Memory B cell (primary cell): ENCODE measurements around the gene CFAP46.
"Not testable (repeated sequence)": the region's sequence is repeated elsewhere in the genome, so short reads cannot be mapped to it uniquely, and the experiment has no call there.

Source experiments
- ATAC-seq: fragments of 150-1000 bp; cut with Tn5 transposase; 2 replicates; pipeline ENCODE4 v1.10.0; 2021; ENCODE audit warnings: low read depth, mild to moderate bottlenecking, moderate library complexity
- DNase-seq, 2 donors: peaks; one replicate each; pipeline ENCODE4 v3.0.0; 2022; ENCODE audit warnings: low spot score in 2 of 2
- H3K27ac Mint-ChIP-seq: one replicate; pipeline ENCODE4 v1.8.0; 2022; ENCODE audit warnings: mild to moderate bottlenecking, moderate library complexity, mixed read lengths
- H3K27me3 Mint-ChIP-seq: one replicate; pipeline ENCODE4 v1.8.0; 2022; ENCODE audit warnings: mixed read lengths
- H3K36me3 Mint-ChIP-seq: one replicate; pipeline ENCODE4 v1.8.0; 2022; ENCODE audit warnings: mild to moderate bottlenecking, mixed read lengths
- H3K4me1 Mint-ChIP-seq: one replicate; pipeline ENCODE4 v1.8.0; 2022; ENCODE audit warnings: mixed read lengths
- H3K4me3 Mint-ChIP-seq: one replicate; pipeline ENCODE4 v1.8.0; 2022; ENCODE audit warnings: mild to moderate bottlenecking, moderate library complexity, mixed read lengths
- H3K9me3 Mint-ChIP-seq: one replicate; pipeline ENCODE4 v1.8.0; 2022; ENCODE audit warnings: mixed read lengths

The CFAP46 gene

DNA sequence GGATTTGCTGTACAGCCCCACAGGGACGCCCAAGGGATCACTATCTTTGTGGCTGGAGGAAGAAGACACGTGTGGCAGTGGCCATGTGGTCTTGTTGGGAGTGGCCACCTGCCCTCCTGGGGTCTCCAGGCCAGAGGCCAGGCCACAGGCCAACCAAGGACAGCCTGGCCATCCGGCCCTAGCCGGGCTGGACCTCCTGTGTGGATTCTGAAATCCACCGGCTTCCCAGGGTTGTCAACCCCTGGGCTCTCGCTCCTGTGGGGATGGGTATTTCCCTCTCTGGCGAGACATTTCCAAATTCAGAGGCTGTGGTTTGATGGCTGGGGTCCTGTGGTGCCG, 31.5 kb upstream of the CFAP46 start:
- DNase-seq (no peak), ATAC-seq (no peak)
- H3K36me3 Mint-ChIP-seq: no peaks in the 10 kb centered on the region
- peaks cover 16% of the 10 kb centered on the region for H3K27me3 Mint-ChIP-seq
- H3K9me3 Mint-ChIP-seq: peaks cover 9% of the 10 kb centered on the region
- H3K4me3 Mint-ChIP-seq: no peak overlapping the region
- no peak overlapping the region for H3K27ac Mint-ChIP-seq
- no peaks in the 10 kb centered on the region for H3K4me1 Mint-ChIP-seq

DNA sequence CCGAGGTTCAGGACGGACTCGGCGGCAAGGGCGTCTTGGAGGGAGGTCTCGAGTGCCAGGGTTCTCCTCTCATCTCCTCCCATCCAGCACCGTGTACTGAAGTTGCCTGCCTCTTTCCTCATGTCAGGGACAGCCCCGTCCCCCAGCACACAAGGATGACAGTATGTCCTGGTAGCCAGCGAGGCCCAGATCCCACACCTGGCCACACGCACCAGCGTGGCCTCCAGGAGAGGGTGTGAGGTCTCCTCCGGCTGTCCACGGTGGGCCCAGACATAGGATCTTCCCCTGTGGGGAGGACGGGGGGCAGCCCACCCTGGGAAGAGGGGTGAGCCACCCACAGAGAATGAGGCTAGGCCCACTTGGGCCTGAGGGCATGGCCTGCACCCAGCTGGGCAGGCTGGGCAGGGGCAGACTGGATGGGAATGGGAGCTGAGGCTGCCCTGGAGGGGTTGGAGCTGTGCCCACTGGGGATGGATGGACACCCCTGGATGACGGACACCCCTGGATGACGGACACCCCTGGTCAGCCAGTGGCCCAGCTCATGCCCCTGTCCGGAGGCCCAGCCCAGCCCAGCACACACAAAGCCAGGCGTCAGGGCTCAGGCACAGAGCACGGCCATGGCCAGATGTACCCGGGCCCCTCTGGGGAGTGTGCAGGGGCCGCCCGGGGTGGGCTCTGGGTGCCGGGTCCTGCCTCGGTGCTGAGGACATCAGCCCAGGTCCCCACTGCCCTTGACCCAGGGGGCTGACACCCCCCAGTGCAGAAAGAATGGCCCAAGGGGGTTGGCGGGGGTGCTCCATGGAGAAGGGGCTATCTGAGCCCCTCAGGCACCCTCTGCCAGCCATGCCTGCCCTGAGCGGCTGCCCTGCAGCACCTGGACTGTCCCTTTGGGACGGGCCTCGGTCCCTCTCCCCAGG, 30.9 kb upstream of the CFAP46 start:
- H3K27me3 Mint-ChIP-seq: peaks cover 18% of the 10 kb centered on the region
- H3K27ac Mint-ChIP-seq: no peak overlapping the region
- ATAC-seq: no peak
- H3K4me1 Mint-ChIP-seq: no peaks in the 10 kb centered on the region
- H3K4me3 Mint-ChIP-seq: no peak overlapping the region
- H3K36me3 Mint-ChIP-seq: no peaks in the 10 kb centered on the region
- peaks cover 9% of the 10 kb centered on the region for H3K9me3 Mint-ChIP-seq
- no peak for DNase-seq

DNA sequence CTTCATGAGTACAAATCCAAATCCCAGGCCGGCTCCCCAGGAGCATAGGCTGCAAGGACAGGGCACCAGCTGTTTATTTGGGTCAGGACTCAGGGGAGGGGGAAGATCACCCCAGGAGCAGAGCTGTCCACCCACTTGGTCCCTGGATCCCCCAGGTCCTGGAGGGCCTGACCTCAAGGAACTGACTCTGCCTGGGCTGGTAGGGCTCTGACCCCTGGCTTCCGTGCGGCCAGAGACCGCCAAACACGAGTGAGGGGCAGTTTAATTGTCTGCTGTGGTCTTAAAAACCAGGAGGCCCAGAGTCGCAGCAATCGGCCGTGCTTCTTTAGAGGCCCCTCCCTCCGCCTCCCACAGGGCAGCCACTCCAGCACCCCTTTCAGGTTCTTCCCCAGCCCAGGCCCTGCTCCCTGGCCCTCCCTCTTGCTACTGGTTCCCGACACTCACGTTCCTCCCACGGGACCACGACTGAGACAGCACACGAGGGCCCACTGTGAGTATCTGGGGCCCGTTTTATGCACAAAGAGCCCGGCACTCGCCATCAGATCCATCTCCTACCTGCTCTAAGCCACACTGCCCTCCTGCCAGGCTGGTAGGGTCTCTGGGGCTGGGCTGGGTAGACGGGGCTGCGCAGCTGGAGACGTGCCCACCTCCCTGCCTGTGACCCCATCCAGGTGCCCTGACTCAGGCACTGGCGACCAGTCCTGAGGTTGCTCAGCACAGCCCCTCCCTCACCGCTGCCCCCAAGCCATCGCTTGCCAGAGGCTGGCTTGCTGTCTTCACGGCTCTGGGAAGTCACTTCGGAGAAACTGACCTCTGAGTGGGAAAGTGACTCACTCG, 30.0 kb upstream of the CFAP46 start:
- no peak overlapping the region for H3K27ac Mint-ChIP-seq
- H3K9me3 Mint-ChIP-seq: peaks cover 9% of the 10 kb centered on the region
- DNase-seq (no peak), ATAC-seq (no peak)
- no peaks in the 10 kb centered on the region for H3K4me1 Mint-ChIP-seq
- no peak overlapping the region for H3K4me3 Mint-ChIP-seq
- H3K36me3 Mint-ChIP-seq: no peaks in the 10 kb centered on the region
- peaks cover 17% of the 10 kb centered on the region for H3K27me3 Mint-ChIP-seq

DNA sequence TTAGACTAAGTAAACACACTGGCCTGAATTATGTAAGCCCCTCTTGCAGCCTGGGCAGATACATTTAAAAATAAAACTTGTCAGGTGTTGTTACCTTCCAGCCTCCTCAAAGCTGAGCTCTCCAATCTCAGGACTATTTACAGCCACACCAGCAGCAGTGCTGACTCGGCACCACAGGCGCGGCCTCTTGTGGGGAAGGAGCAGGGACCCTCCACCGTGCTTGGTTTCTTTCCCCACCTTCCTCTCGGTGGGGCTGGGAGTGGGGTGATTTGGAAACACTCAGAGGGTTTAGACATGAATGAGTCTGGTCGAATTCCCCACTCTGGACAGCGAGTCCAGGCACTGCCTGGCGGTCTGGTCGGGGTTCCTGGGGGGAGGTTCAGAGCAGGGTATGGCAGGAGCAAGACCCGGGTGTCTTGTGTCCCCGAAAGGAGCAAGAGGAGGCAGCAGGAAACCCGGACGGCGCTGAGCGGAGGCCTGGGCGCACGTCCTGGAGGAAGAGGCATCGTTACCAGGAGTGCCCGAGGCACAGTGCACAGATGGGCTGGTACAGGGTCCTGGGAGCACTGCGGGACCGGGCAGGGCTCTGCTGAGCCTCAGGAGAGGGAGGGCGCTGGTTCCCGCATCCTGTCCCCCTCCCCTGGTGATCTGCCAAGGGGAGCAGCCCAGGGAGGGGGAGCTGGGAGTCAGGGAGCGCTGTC, 29.2 kb upstream of the CFAP46 start:
- H3K36me3 Mint-ChIP-seq: no peaks in the 10 kb centered on the region
- H3K27ac Mint-ChIP-seq: no peak overlapping the region
- no peaks in the 10 kb centered on the region for H3K4me1 Mint-ChIP-seq
- H3K4me3 Mint-ChIP-seq: no peak overlapping the region
- ATAC-seq (no peak), DNase-seq (no peak)
- H3K9me3 Mint-ChIP-seq: peaks cover 9% of the 10 kb centered on the region
- H3K27me3 Mint-ChIP-seq: peaks cover 15% of the 10 kb centered on the region

DNA sequence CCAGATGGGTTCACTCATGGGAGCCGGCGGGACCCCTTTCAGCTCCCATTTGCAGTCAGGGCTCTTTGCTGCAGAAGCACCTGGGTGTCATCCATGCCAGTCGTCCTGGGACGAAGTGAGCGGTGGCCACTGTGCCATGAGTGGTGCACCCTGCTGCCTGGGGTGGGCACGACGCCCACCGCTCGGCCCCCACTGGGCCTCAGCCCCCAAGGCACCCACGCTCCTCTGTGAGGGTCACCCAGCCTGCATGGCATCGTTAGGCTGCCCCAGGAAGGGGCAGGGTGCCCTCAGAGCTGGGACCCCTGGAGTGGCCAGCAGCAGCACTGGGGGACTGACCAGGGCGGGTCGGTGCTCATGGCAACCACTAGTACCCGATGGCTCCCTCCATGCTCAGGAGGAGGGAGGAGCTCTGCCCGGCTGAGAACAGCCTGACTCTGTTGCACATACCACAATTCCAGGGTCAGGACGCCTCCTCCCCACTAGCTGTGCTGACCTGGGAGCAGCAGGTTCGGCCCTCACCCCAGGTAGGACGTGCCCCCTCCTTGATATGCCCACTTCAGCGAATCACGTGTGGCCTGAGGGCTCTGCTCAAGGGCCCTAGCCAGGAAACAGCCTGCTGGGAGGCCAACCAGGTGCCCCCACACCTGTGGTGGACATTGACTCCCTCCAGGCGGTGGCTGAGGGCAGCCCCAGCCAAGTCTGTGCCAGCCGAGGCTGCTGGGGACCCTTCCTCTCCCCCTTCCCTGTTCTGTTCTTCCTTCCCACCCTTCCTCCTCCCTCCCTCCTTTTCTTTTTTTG, 28.5 kb upstream of the CFAP46 start:
- ATAC-seq (no peak), DNase-seq (no peak)
- Mint-ChIP-seq H3K27me3 (peaks cover 16% of the 10 kb centered on the region), H3K4me1 (no peaks in the 10 kb centered on the region), H3K9me3 (peaks cover 9% of the 10 kb centered on the region), H3K4me3 (no peak overlapping the region), H3K27ac (no peak overlapping the region), H3K36me3 (no peaks in the 10 kb centered on the region)

DNA sequence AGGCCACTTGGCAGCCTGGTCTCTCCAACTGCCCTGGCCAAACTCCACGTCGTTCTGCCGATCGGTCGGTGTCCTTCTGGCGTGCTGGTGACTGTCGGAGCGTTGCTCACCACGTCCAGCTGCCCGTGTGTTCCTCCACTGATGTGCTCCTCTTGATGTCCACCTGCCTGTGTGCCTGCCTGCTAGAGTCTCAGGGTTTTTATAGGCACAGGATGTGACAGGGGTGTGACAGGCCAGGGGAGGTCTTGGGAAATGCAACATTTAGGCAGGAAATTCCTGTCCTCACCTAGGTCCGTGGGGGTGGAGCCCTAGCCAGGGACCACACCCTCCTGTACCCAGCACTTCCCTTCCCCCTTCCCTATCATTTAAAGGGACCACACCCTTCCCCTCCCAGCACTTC, 25.2 kb upstream of the CFAP46 start:
- peaks cover 23% of the 10 kb centered on the region for H3K27me3 Mint-ChIP-seq
- ATAC-seq: no peak
- H3K36me3 Mint-ChIP-seq: peaks cover 5% of the 10 kb centered on the region
- DNase-seq: no peak
- H3K4me3 Mint-ChIP-seq: no peak overlapping the region
- H3K9me3 Mint-ChIP-seq: peaks cover 13% of the 10 kb centered on the region
- H3K27ac Mint-ChIP-seq: no peak overlapping the region
- peaks cover 11% of the 10 kb centered on the region for H3K4me1 Mint-ChIP-seq

DNA sequence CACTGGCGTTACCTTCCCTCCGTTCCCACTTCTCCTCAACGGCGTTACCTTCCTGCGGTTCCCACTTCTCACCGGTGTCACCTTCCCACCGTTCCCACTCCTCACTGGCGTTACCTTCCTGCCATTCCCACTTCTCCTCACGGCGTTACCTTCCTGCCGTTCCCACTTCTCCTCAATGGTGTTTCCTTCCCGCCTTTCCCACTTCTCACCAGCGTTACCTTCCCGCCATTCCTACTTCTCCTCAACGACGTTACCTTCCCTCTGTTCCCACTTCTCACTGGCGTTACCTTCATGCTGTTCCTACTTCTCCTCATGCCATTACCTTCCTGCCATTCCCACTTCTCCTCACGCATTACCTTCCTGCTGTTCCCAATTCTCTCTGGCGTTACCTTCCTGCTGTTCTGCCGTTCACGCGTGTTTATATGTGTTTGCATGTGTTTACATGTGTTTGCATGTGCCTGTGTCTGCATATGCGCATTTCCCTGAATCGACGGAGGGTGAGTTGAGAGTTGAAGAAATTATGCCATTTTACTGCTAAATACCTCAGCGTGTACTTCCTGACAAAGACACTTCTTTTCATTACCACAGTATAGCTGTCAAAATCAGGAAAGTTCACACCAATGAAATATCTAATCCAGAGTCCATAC, 23.2 kb upstream of the CFAP46 start:
- no peak overlapping the region for H3K27ac Mint-ChIP-seq
- no peak for ATAC-seq
- DNase-seq: no peak

DNA sequence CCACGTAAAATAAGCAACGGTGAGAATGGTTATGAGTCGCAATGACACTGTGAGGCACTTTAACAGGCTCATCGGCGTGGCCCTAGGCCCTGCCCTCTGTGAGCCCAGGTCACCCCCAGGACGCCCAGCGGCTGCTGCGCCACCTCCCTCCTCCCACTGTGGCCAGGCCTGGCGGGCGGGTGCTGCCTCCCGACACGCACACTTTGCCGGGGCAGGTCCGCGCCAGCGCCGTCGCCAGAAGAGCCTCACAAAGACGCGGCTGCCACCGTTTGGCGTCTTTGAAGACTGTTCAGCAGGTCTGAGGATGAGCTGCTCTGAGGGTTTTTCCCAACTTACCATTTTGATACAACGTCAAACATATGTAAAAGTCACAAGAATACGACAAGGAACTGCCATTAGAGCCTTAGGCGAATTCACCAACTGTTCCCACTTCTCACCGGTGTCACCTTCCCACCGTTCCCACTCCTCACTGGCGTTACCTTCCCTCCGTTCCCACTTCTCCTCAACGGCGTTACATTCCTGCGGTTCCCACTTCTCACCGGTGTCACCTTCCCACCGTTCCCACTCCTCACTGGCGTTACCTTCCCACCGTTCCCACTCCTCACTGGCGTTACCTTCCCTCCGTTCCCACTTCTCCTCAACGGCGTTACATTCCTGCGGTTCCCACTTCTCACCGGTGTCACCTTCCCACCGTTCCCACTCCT, 22.5 kb upstream of the CFAP46 start:
- not testable (repeated sequence) for H3K9me3 Mint-ChIP-seq, H3K4me3 Mint-ChIP-seq, H3K27ac Mint-ChIP-seq, DNase-seq, H3K36me3 Mint-ChIP-seq
- ATAC-seq: peak; percentile 16
- Mint-ChIP-seq H3K27me3 (peaks cover 15% of the 10 kb centered on the region), H3K4me1 (peaks cover 11% of the 10 kb centered on the region)

More for the DNA sequence above, 23.2 kb upstream of the CFAP46 start:
- Mint-ChIP-seq H3K27me3 (peaks cover 17% of the 10 kb centered on the region), H3K36me3 (peaks cover 5% of the 10 kb centered on the region), H3K4me1 (peaks cover 11% of the 10 kb centered on the region), H3K4me3 (no peak overlapping the region), H3K9me3 (peaks cover 13% of the 10 kb centered on the region)

DNA sequence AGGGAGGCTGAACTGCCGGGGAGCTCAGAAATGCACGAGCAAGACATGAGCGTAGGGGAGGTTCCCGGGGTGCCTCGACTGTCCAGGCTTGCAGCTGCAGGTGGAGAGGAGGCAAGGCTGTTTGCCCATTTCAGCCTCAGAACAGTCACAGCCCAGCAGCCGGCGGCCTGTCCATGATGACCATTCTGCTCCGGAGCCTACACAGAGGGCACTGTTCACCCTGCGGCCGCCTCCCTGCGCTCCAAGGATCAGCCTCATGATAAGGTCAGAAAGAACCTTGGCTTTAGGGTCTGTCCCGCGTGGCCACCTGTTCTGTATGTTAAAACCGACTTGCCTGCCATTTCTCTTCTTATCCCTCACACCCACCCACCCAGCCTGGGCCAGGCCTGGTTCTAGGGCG, 21.9 kb upstream of the CFAP46 start:
- Mint-ChIP-seq H3K4me1 (peaks cover 11% of the 10 kb centered on the region), H3K4me3 (no peak overlapping the region), H3K9me3 (peaks cover 6% of the 10 kb centered on the region), H3K27me3 (peaks cover 15% of the 10 kb centered on the region), H3K27ac (no peak overlapping the region), H3K36me3 (peaks cover 5% of the 10 kb centered on the region)
- ATAC-seq: no peak
- no peak for DNase-seq

DNA sequence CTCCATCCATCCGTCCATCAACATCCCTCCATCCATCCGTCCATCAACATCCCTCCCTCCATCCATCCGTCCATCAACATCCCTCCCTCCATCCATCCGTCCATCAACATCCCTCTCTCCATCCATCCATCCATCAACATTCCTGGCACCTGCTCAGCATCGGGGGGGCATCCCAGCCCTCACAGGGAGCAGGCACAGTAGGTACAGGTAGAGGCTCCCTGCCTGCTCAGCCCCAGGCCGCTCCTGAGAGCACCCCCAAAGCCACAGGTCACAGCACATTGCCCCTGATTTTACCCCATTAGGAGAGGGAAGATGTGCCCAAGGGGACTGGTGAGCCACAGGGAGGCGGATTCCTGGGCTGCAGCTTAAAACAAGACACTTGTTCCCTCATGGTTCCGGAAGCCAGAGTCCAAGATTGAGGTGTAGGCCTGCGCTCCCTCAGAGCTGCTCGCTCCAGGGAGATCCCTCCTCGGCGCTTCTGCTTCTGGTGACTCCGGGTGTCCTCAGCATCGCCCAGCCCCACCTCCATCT, 21.1 kb upstream of the CFAP46 start:
- DNase-seq (no peak), ATAC-seq (no peak)
- Mint-ChIP-seq H3K4me1 (peaks cover 11% of the 10 kb centered on the region), H3K27me3 (peaks cover 15% of the 10 kb centered on the region), H3K36me3 (peaks cover 5% of the 10 kb centered on the region), H3K27ac (no peak overlapping the region), H3K4me3 (peak overlapping the region; percentile 97), H3K9me3 (peaks cover 4% of the 10 kb centered on the region)

DNA sequence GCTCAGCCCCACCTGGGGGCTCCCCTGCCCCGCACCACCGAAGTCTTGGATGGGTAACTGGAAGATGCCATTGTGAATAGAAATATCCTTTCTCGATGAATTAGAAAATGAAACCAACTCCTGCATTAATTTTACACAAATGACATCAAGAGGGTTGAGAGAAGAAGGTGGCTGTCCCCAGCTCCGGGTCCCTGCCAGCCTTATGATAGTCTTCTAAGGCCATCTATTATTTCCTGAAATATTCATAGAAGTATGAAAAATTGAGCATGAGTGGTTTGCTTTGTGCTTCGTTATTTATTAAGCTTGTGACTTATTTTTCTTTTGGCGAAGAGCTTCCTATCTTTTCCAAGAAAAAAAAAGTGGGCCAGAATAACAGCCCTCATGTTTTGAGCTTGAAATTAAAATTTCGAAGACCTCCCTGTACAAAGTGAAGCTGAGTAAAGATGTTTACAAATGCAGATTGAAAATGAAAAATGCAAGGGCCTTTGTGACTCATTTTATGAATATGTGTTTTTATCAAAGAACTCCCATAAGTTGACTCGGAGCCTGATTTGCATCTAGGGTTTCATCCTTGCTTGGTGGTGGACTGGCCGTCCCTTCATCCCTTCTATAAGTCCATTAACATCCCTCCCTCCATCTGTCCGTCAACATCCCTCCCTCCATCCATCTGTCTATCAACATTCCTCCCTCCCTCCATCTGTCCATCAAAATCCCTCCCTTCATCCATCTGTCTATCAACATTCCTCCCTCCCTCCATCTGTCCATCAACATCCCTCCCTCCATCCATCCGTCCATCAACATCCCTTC, 20.5 kb upstream of the CFAP46 start:
- DNase-seq (no peak), ATAC-seq (peak; percentile 45)
- H3K9me3 Mint-ChIP-seq: peaks cover 4% of the 10 kb centered on the region
- H3K27me3 Mint-ChIP-seq: peaks cover 13% of the 10 kb centered on the region
- H3K4me1 Mint-ChIP-seq: peaks cover 11% of the 10 kb centered on the region
- H3K27ac Mint-ChIP-seq: peak overlapping the region; percentile 49
- peaks cover 5% of the 10 kb centered on the region for H3K36me3 Mint-ChIP-seq
- peak overlapping the region; percentile 97 for H3K4me3 Mint-ChIP-seq
